ENCODE results near the gene RALY. TPM values are rescaled to one million over a fixed set of nuclear protein-coding genes. Genes with fewer than 3 reads are reported as not detected.

Gene RALY
- polyA plus RNA-seq, 2 of the 4 experiments (the other 2 are of a cell fraction) = 63.4 to 102 TPM

- no peak for TF ChIP-seq CTCF (IDR thresholded peaks at IDR 0.05)
- TF ChIP-seq HMGXB4 (CRISPR knock-in tag; IDR thresholded peaks at IDR 0.05; ENCODE audit: borderline replicate concordance) = no peak
- no peak for TF ChIP-seq JUN (IDR thresholded peaks at IDR 0.05)
- TF ChIP-seq EHMT2 (IDR thresholded peaks at IDR 0.05; ENCODE audit: low read depth) = no peak
- TF ChIP-seq NFE2L2 (conservative IDR thresholded peaks at IDR 0.05; ENCODE audit: low read length) = no peak
- TF ChIP-seq FOSB (CRISPR knock-in tag; IDR thresholded peaks at IDR 0.05) = no peak
- no peak for TF ChIP-seq MAFK (IDR thresholded peaks at IDR 0.05; ENCODE audit: partially characterized antibody)
- TF ChIP-seq TFCP2L1 (CRISPR knock-in tag; IDR thresholded peaks at IDR 0.05) = no peak
Measured at GRCh38 chr20:34017610-34018009, 23.9 kb downstream of the RALY start (continued).

- Histone ChIP-seq H3K27ac (no peak overlapping the region), H3K4me2 (no peak overlapping the region), H3K9me3 (no peaks in the 10 kb centered on the region), H3K4me1 (peaks cover 20% of the 10 kb centered on the region), H3K4me3 (no peak overlapping the region)
- ChIA-PET POLR2A (no interaction called here), CTCF (no interaction called here)
- FAIRE-seq = no peak
- WGBS (ENCODE audit: missing lambda C conversion rate) = 94% methylated on average over 1 of the region's 1 CpG
- DNase-seq (ENCODE audit: low read depth in 1 of 2, low spot score in 1 of 2) = no peak
- TF ChIP-seq HEYL (CRISPR knock-in tag; IDR thresholded peaks at IDR 0.05) (no peak), ELK1 (IDR thresholded peaks at IDR 0.05; ENCODE audit: low read depth, low read length) (no peak), REST (IDR thresholded peaks at IDR 0.05) (no peak), RARB (CRISPR knock-in tag; IDR thresholded peaks at IDR 0.05) (no peak), EHF (CRISPR knock-in tag; IDR thresholded peaks at IDR 0.05) (no peak), SREBF2 (IDR thresholded peaks at IDR 0.05) (no peak), FOSL2 (IDR thresholded peaks at IDR 0.05) (no peak), FOSL2 (CRISPR knock-in tag; IDR thresholded peaks at IDR 0.05) (no peak), CBX2 (IDR thresholded peaks at IDR 0.05; ENCODE audit: borderline replicate concordance, low read depth) (no peak), RAD21 (conservative IDR thresholded peaks at IDR 0.05 in 1 of 2, IDR thresholded peaks at IDR 0.05 in 1 of 2) (no peak), HOXB5 (CRISPR knock-in tag; IDR thresholded peaks at IDR 0.05) (no peak), CBX8 (IDR thresholded peaks at IDR 0.05) (no peak)
- no peak for ATAC-seq
Measured at GRCh38 chr20:34018166-34018565, 24.5 kb downstream of the RALY start.
